K562 (cell line): ENCODE measurements around the gene ANKRD24. TPM values are rescaled to one million over a fixed set of nuclear protein-coding genes. Genes with fewer than 3 reads are reported as not detected.

Source experiments
- CHCHD3 ChIP-seq: fragments of 250-450 bp; sonication (Bioruptor Pico); IDR thresholded peaks from 2 replicates; pipeline ENCODE4 v2.1.2; 2022; ENCODE audit warnings: mild to moderate bottlenecking
- CTBP1 ChIP-seq: fragments of 450-650 bp; IDR thresholded peaks from 2 replicates; pipeline ENCODE4 v1.6.1; 2016; ENCODE audit warnings: borderline replicate concordance
- FUS ChIP-seq: fragments of 200-400 bp; formaldehyde crosslinking; optimal IDR thresholded peaks from 2 replicates; pipeline ENCODE3; 2017; ENCODE audit warnings: low read depth, low read length
- JUN ChIP-seq, 2 experiments: sonication (generic) in 1 of 2; formaldehyde crosslinking in 1 of 2; IDR thresholded peaks; 2 replicates each; pipeline versions ENCODE4 v1.6.1 to v1.8.0; 2012 to 2022; ENCODE audit warnings: borderline replicate concordance in 2 of 2, mild to moderate bottlenecking in 2 of 2, improper control_type of control experiment in 1 of 2, low read depth in 1 of 2, low read length in 1 of 2, missing genetic modification reagents in 1 of 2
- MED1 ChIP-seq: sonication (generic); formaldehyde crosslinking; IDR thresholded peaks from 2 replicates; pipeline ENCODE4 v1.8.1; 2023; ENCODE audit warnings: missing genetic modification reagents, borderline replicate concordance
- MIER1 ChIP-seq: fragments of 450-650 bp; IDR thresholded peaks from 2 replicates; pipeline ENCODE4 v1.6.1; 2016; ENCODE audit warnings: antibody characterized with exemption, mild to moderate bottlenecking, low read depth
- MTA1 ChIP-seq: fragments of 450-650 bp; IDR thresholded peaks from 2 replicates; pipeline ENCODE4 v1.6.1; 2017; ENCODE audit warnings: borderline replicate concordance
- POLR2AphosphoS2 ChIP-seq: IDR thresholded peaks from 2 replicates; pipeline ENCODE4 v1.6.1; 2012; ENCODE audit warnings: low read length, improper control_type of control experiment
- SAFB2 ChIP-seq: fragments of 200-400 bp; formaldehyde crosslinking; IDR thresholded peaks from 2 replicates; pipeline ENCODE4 v1.6.1; 2018; ENCODE audit warnings: borderline replicate concordance, low read length, low read depth, moderate library complexity; ENCODE audit not compliant: severe bottlenecking
- SETDB1 ChIP-seq: IDR thresholded peaks from one replicate; pipeline ENCODE4 v1.6.1; 2012; ENCODE audit warnings: low read length, control low read depth, inconsistent platforms
- TFAP4 ChIP-seq: sonication (generic); formaldehyde crosslinking; IDR thresholded peaks from 2 replicates; pipeline ENCODE4 v1.8.0; 2022; ENCODE audit warnings: missing genetic modification reagents, mild to moderate bottlenecking, moderate library complexity, borderline replicate concordance
- ZNF184 ChIP-seq: sonication (generic); formaldehyde crosslinking; IDR thresholded peaks from 2 replicates; pipeline ENCODE4 v1.5.0; 2020; ENCODE audit warnings: missing genetic modification reagents
- ZNF407 ChIP-seq: fragments of 450-650 bp; IDR thresholded peaks from 2 replicates; pipeline ENCODE4 v1.6.1; 2016; ENCODE audit warnings: low read depth
- ZNF695 ChIP-seq: fragments of 450-650 bp; formaldehyde crosslinking; IDR thresholded peaks from 2 replicates; pipeline ENCODE4 v1.4.0; 2020; ENCODE audit warnings: mild to moderate bottlenecking, moderate library complexity
- ZNF76 ChIP-seq: fragments of 250-450 bp; sonication (Bioruptor Pico); IDR thresholded peaks from 2 replicates; pipeline ENCODE4 v1.4.0; 2020; ENCODE audit warnings: mild to moderate bottlenecking, moderate library complexity, borderline replicate concordance
- polyA plus RNA-seq, 8 experiments: library from polyadenylated mRNA; depleted of rRNA in 4 of 8; stranded (reverse) in 5 of 8; unstranded in 3 of 8; fragments of >200 nt; fragmentation: Nextera tagmentation in 2 of 8; fragmentation: Illumina TruSeq in 1 of 8; extraction: Ambion mirVana in 2 of 8; extraction: Trizol in 1 of 8; gene quantifications; 2 replicates each; pipeline versions ENCODE4 v1.2.1 to v1.2.3, GENCODE V29; 2011 to 2014; ENCODE audit warnings: inconsistent platforms in 1 of 8, missing spikeins in 1 of 8
- total RNA-seq, 7 experiments: library from RNA; depleted of rRNA in 6 of 7; stranded (reverse); fragments of >200 nt in 6 of 7; fragmentation: Illumina TruSeq in 2 of 7; extraction: Trizol in 2 of 7; gene quantifications; 2 replicates each; pipeline versions ENCODE4 v1.2.1 to v1.2.3, GENCODE V29; 2011 to 2021; ENCODE audit warnings: low replicate concordance in 1 of 7

The ANKRD24 gene
- total and polyA plus RNA-seq, 9 of the 15 experiments (the other 6 are each of a cell fraction or from before 2014, with no cell fraction given) = 0.07 to 0.12 (median 0.09) TPM; not detected in 5

GRCh38 chr19:4182084-4182810 lies at the start of gene ANKRD24, which contains the start of gene SIRT6 (continued):
- TF ChIP-seq ZNF76 (CRISPR knock-in tag) = no peak
- peak; percentile 33; the same call in 1 of the 2 replicates for TF ChIP-seq JUN (IDR thresholded peaks at IDR 0.05; ENCODE audit: borderline replicate concordance, low read depth, low read length)
- TF ChIP-seq JUN (CRISPR knock-in tag; IDR thresholded peaks at IDR 0.05; ENCODE audit: borderline replicate concordance) = no peak
- TF ChIP-seq ZNF407 = no peak
- peak; percentile 73; the same call in 1 of the 2 replicates for TF ChIP-seq TFAP4 (CRISPR knock-in tag)
- TF ChIP-seq MIER1 = no peak
- TF ChIP-seq CHCHD3 (CRISPR knock-in tag) = no peak
- peak; percentile 54; the same call in 1 of the 2 replicates for TF ChIP-seq POLR2AphosphoS2
- no peak for TF ChIP-seq FUS
- no peak for TF ChIP-seq ZNF695 (CRISPR knock-in tag)
- TF ChIP-seq SAFB2 = no peak
- no peak for TF ChIP-seq MED1 (CRISPR knock-in tag)
- TF ChIP-seq ZNF184 = no peak
- no peak for TF ChIP-seq SETDB1
- no peak for TF ChIP-seq CTBP1
- no peak for TF ChIP-seq MTA1
